K562 (cell line): ENCODE data around the gene RDH16. TPM values are rescaled to one million over a fixed set of nuclear protein-coding genes. Genes with fewer than 3 reads are reported as not detected.

ENCODE experiments used
- DMBX1 ChIP-seq: fragments of 250-450 bp; sonication (Bioruptor Pico); IDR thresholded peaks from 2 replicates; pipeline ENCODE4 v1.8.0; 2022; ENCODE audit warnings: inconsistent platforms, mild to moderate bottlenecking, moderate library complexity, borderline replicate concordance
- FOS ChIP-seq: IDR thresholded peaks from 3 replicates; pipeline ENCODE4 v1.6.1; 2011; ENCODE audit not compliant: insufficient read length; ENCODE audit errors: extremely low read depth
- GATAD2A ChIP-seq: fragments of 450-650 bp; IDR thresholded peaks from 2 replicates; pipeline ENCODE4 v1.6.1; 2017
- IRF1 ChIP-seq: sonication (generic); formaldehyde crosslinking; IDR thresholded peaks from 2 replicates; pipeline ENCODE4 v1.8.0; 2022; ENCODE audit warnings: missing genetic modification reagents, mild to moderate bottlenecking, borderline replicate concordance
- L3MBTL2 ChIP-seq: fragments of 450-650 bp; IDR thresholded peaks from 2 replicates; pipeline ENCODE4 v1.6.1; 2016; ENCODE audit warnings: mild to moderate bottlenecking, moderate library complexity
- NEUROD1 ChIP-seq: fragments of 150-350 bp; IDR thresholded peaks from 2 replicates; pipeline ENCODE4 v1.6.1; 2014; ENCODE audit warnings: borderline replicate concordance, low read length, low read depth; ENCODE audit not compliant: partially characterized antibody
- NFIC ChIP-seq: fragments of 450-650 bp; IDR thresholded peaks from 2 replicates; pipeline ENCODE4 v1.6.1; 2017; ENCODE audit warnings: mild to moderate bottlenecking, inconsistent platforms
- RREB1 ChIP-seq: fragments of 250-450 bp; sonication (Bioruptor Pico); IDR thresholded peaks from 2 replicates; pipeline ENCODE4 v1.4.0; 2020
- RUNX1 ChIP-seq: sonication (generic); IDR thresholded peaks from 2 replicates; pipeline ENCODE4 v1.6.1; 2016; ENCODE audit warnings: antibody characterized with exemption, low read depth
- SREBF2 ChIP-seq: sonication (generic); formaldehyde crosslinking; IDR thresholded peaks from 2 replicates; pipeline ENCODE4 v1.4.0; 2020; ENCODE audit warnings: mild to moderate bottlenecking, missing genetic modification reagents
- THRAP3 ChIP-seq: fragments of 450-650 bp; IDR thresholded peaks from 2 replicates; pipeline ENCODE4 v1.6.1; 2016; ENCODE audit warnings: mild to moderate bottlenecking, inconsistent platforms, borderline replicate concordance
- VEZF1 ChIP-seq: fragments of 200-800 bp; sonication (Bioruptor generic); IDR thresholded peaks from 2 replicates; pipeline ENCODE4 v1.6.1; 2017; ENCODE audit warnings: missing genetic modification characterization, missing compliant biosample characterization
- ZBTB2 ChIP-seq: fragments of 450-650 bp; IDR thresholded peaks from 2 replicates; pipeline ENCODE4 v1.6.1; 2016; ENCODE audit warnings: antibody characterized with exemption
- ZBTB5 ChIP-seq: fragments of 450-650 bp; IDR thresholded peaks from 2 replicates; pipeline ENCODE4 v1.6.1; 2017; ENCODE audit warnings: antibody characterized with exemption
- ZBTB8A ChIP-seq: fragments of 450-650 bp; IDR thresholded peaks from 2 replicates; pipeline ENCODE4 v1.6.1; 2018; ENCODE audit warnings: mild to moderate bottlenecking, moderate library complexity; ENCODE audit not compliant: partially characterized antibody
- ZNF212 ChIP-seq: fragments of 450-650 bp; formaldehyde crosslinking; IDR thresholded peaks from 2 replicates; pipeline ENCODE4 v1.4.0; 2020; ENCODE audit warnings: mild to moderate bottlenecking
- ZNF699 ChIP-seq: fragments of 250-450 bp; sonication (Bioruptor Pico); IDR thresholded peaks from 2 replicates; pipeline ENCODE4 v1.8.0; 2021; ENCODE audit warnings: mild to moderate bottlenecking, moderate library complexity; ENCODE audit not compliant: insufficient replicate concordance
- ZSCAN29 ChIP-seq: fragments of 450-650 bp; IDR thresholded peaks from 2 replicates; pipeline ENCODE4 v1.6.1; 2017
- polyA plus RNA-seq, 8 experiments: library from polyadenylated mRNA; depleted of rRNA in 4 of 8; stranded (reverse) in 5 of 8; unstranded in 3 of 8; fragments of >200 nt; fragmentation: Nextera tagmentation in 2 of 8; fragmentation: Illumina TruSeq in 1 of 8; extraction: Ambion mirVana in 2 of 8; extraction: Trizol in 1 of 8; gene quantifications; 2 replicates each; pipeline versions ENCODE4 v1.2.1 to v1.2.3, GENCODE V29; 2011 to 2014; ENCODE audit warnings: inconsistent platforms in 1 of 8, missing spikeins in 1 of 8
- total RNA-seq, 7 experiments: library from RNA; depleted of rRNA in 6 of 7; stranded (reverse); fragments of >200 nt in 6 of 7; fragmentation: Illumina TruSeq in 2 of 7; extraction: Trizol in 2 of 7; gene quantifications; 2 replicates each; pipeline versions ENCODE4 v1.2.1 to v1.2.3, GENCODE V29; 2011 to 2021; ENCODE audit warnings: low replicate concordance in 1 of 7

The RDH16 gene
- total and polyA plus RNA-seq, 9 of the 15 experiments (the other 6 are each of a cell fraction or from before 2014, with no cell fraction given): 0.11 to 0.52 (median 0.22) TPM; not detected in 1

GRCh38 chr12:56987551-56988053 is 30.2 kb upstream of the RDH16 start (continued):
- TF ChIP-seq IRF1 (CRISPR knock-in tag): no peak
- no peak for TF ChIP-seq DMBX1 (CRISPR knock-in tag)
- no peak for TF ChIP-seq NEUROD1
- TF ChIP-seq ZNF212 (CRISPR knock-in tag): no peak
- TF ChIP-seq FOS: no peak
- TF ChIP-seq ZSCAN29: no peak
- no peak for TF ChIP-seq ZBTB5
- no peak for TF ChIP-seq RREB1 (CRISPR knock-in tag)
- TF ChIP-seq NFIC: no peak
- no peak for TF ChIP-seq ZBTB8A
- TF ChIP-seq GATAD2A: no peak
- TF ChIP-seq THRAP3: no peak
- no peak for TF ChIP-seq VEZF1 (CRISPR knock-in tag)
- no peak for TF ChIP-seq ZNF699 (CRISPR knock-in tag)
- TF ChIP-seq ZBTB2: no peak
- no peak for TF ChIP-seq SREBF2 (CRISPR knock-in tag)
- TF ChIP-seq RUNX1: no peak
- no peak for TF ChIP-seq L3MBTL2
